HCT116 (cell line): Measurements from ENCODE around the gene TTL. TPM values are rescaled to one million over a fixed set of nuclear protein-coding genes. Genes with fewer than 3 reads are reported as not detected.

Experiments used
- ATAC-seq: fragments of 200-7000 bp; cut with Tn5 transposase; 2 replicates; pipeline ENCODE4 v1.9.1; 2020; ENCODE audit warnings: mild to moderate bottlenecking, moderate library complexity
- BruUV-seq: library from RNA; stranded (reverse); fragments of 400-500 nt; replicated peaks from 2 replicates; lab custom pipeline; 2021; lab: Mats Ljungman, UMichigan
- CTCF ChIA-PET: fragments of 300-600 bp; sonication (Branson Sonifier 250); formaldehyde crosslinking; loops from one replicate; lab custom pipeline; 2021; ENCODE audit warnings: antibody characterized with exemption; lab: Charles Lee
- POLR2A ChIA-PET: fragments of 300-600, 350-600 bp; sonication (Branson Sonifier 250); formaldehyde crosslinking; loops from one replicate; lab custom pipeline; 2021; ENCODE audit warnings: antibody characterized with exemption; lab: Charles Lee
- RAD21 ChIA-PET, 2 experiments: fragments of 300-600 bp; sonication (Branson Sonifier 250); formaldehyde crosslinking; loops; one replicate each; lab custom pipeline; 2023; ENCODE audit warnings: low total read pairs in 2 of 2; ENCODE audit not compliant: uncharacterized antibody in 2 of 2, unreplicated experiment in 2 of 2, low non-redundant PET in 1 of 2; lab: Charles Lee
- DNase-seq: peaks from one replicate; pipeline ENCODE4 v3.0.0-alpha.2; 2010; ENCODE audit warnings: low read depth, low spot score
- H2AFZ ChIP-seq: fragments of 200-600 bp; shearing (Covaris generic), sonication (generic); 2 replicates; pipeline ENCODE4 v1.6.1; 2017; ENCODE audit warnings: low read depth, mixed run types, mixed read lengths, antibody characterized with exemption, low read length; ENCODE audit not compliant: poor library complexity, severe bottlenecking
- H3K27ac ChIP-seq: 2 replicates; pipeline ENCODE4 v1.5.1; 2012; ENCODE audit warnings: low read depth, low read length
- H3K27me3 ChIP-seq: fragments of 200-600 bp; sonication (generic); 2 replicates; pipeline ENCODE4 v1.6.1; 2016; ENCODE audit warnings: mixed run types, low read length, mixed read lengths; ENCODE audit not compliant: insufficient read depth
- H3K36me3 ChIP-seq, 2 experiments: fragments of 200-500 bp in 1 of 2; fragments of 200-600 bp in 1 of 2; sonication (Bioruptor generic) in 1 of 2; sonication (generic) in 1 of 2; 2 replicates each; pipeline versions ENCODE4 v1.5.1 to v1.6.1; 2014 to 2016; ENCODE audit warnings: low read length in 2 of 2, inconsistent platforms in 1 of 2, mixed read lengths in 1 of 2, mixed run types in 1 of 2; ENCODE audit not compliant: insufficient read depth in 2 of 2, control insufficient read depth in 1 of 2
- H3K4me1 ChIP-seq, 2 experiments: fragments of 200-600 bp in 1 of 2; sonication (generic) in 1 of 2; 2 replicates each; pipeline versions ENCODE4 v1.5.1 to v1.6.1; 2012 to 2017; ENCODE audit warnings: low read length in 2 of 2, inconsistent platforms in 1 of 2, mild to moderate bottlenecking in 1 of 2, mixed read lengths in 1 of 2, mixed run types in 1 of 2, moderate library complexity in 1 of 2; ENCODE audit not compliant: insufficient read depth in 2 of 2, control insufficient read depth in 1 of 2
- H3K4me2 ChIP-seq: fragments of 200-600 bp; sonication (generic); 2 replicates; pipeline ENCODE4 v1.6.1; 2017; ENCODE audit warnings: mixed run types, low read length, mixed read lengths
- H3K4me3 ChIP-seq, 2 experiments: fragments of 200-600 bp in 1 of 2; sonication (generic) in 1 of 2; replicated peaks in 1 of 2; 2 replicates each; pipeline ENCODE4 v1.5.1; 2011 to 2016; ENCODE audit warnings: low read length in 2 of 2, control low read depth in 1 of 2, low read depth in 1 of 2, mild to moderate bottlenecking in 1 of 2, mixed read lengths in 1 of 2, mixed run types in 1 of 2
- H3K79me2 ChIP-seq: fragments of 200-600 bp; sonication (generic); 2 replicates; pipeline ENCODE4 v1.6.1; 2017; ENCODE audit warnings: mild to moderate bottlenecking, mixed run types, low read length, moderate library complexity, mixed read lengths; ENCODE audit not compliant: insufficient read depth
- H3K9ac ChIP-seq: fragments of 200-600 bp; sonication (generic); 2 replicates; pipeline ENCODE4 v1.6.1; 2016; ENCODE audit warnings: low read length, mixed read lengths
- H3K9me2 ChIP-seq: fragments of 200-600 bp; sonication (generic), shearing (Covaris generic); 2 replicates; pipeline ENCODE4 v1.6.1; 2017; ENCODE audit warnings: mixed run types, mild to moderate bottlenecking, moderate library complexity; ENCODE audit not compliant: insufficient read depth
- H3K9me3 ChIP-seq, 2 experiments: fragments of 200-500 bp in 1 of 2; fragments of 200-600 bp in 1 of 2; sonication (Bioruptor generic) in 1 of 2; sonication (generic) in 1 of 2; 2 replicates each; pipeline ENCODE4 v1.6.1; 2014 to 2017; ENCODE audit warnings: low read length in 2 of 2, mixed read lengths in 2 of 2, inconsistent platforms in 1 of 2, low read depth in 1 of 2, mild to moderate bottlenecking in 1 of 2, mixed run types in 1 of 2, moderate library complexity in 1 of 2; ENCODE audit not compliant: control insufficient read depth in 1 of 2, insufficient read depth in 1 of 2
- H4K20me1 ChIP-seq: fragments of 200-600 bp; sonication (generic), shearing (Covaris generic); 2 replicates; pipeline ENCODE4 v1.6.1; 2017; ENCODE audit warnings: mixed run types, mild to moderate bottlenecking, moderate library complexity; ENCODE audit not compliant: insufficient read depth
- EZH2 ChIP-seq: fragments of 200-600 bp; sonication (generic); IDR thresholded peaks from 2 replicates; pipeline ENCODE4 v1.6.1; 2017; ENCODE audit warnings: antibody characterized with exemption, mixed run types
- FOSL1 ChIP-seq: IDR thresholded peaks from 2 replicates; pipeline ENCODE4 v1.6.1; 2012; ENCODE audit warnings: low read depth
- RAD21 ChIP-seq: IDR thresholded peaks from 2 replicates; pipeline ENCODE4 v1.6.1; 2012; ENCODE audit warnings: low read depth, mild to moderate bottlenecking
- TCF7L2 ChIP-seq: IDR thresholded peaks from 2 replicates; pipeline ENCODE4 v1.7.0; 2011; ENCODE audit warnings: borderline replicate concordance, inconsistent platforms; ENCODE audit not compliant: insufficient read depth, insufficient read length; ENCODE audit errors: extremely low read depth
- intact Hi-C: fragments of 100-400 bp; cut with micrococcal nuclease; formaldehyde crosslinking; loops from 2 replicates; pipeline ENCODE4 v1.10.0; 2022
- total RNA-seq: library from RNA; stranded (reverse); gene quantifications from one replicate; pipeline ENCODE4 v1.2.1, GENCODE V29; 2021; ENCODE audit not compliant: unreplicated experiment
- TF ChIP-seq, protein P1 (sequence below): IDR thresholded peaks from 2 replicates; pipeline ENCODE4 v1.6.1; 2012; ENCODE audit warnings: low read depth

The TTL gene
- total RNA-seq, 1 experiment from 2014 or later: 58.7 TPM

DNA sequence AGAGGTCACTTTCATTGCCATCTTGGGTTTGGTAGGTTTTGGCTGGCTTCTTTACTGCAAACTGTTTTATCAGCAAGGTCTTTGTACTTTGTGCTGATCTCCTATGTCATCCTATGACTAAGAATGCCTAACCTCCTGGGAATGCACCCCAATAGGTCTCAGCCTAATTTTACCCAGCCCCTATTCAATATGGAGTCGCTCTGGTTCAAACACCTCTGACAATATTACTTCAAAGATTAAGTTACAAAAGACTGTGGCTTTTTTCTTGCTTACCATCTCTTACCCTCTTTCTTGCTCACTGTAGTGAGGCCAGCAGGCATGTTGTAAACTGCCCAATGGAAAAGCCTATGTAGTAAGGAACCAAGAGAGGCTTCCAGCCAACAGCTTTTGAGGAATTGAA is 30.6 kb upstream of the TTL start (continued):
- TF ChIP-seq, protein P1, sequence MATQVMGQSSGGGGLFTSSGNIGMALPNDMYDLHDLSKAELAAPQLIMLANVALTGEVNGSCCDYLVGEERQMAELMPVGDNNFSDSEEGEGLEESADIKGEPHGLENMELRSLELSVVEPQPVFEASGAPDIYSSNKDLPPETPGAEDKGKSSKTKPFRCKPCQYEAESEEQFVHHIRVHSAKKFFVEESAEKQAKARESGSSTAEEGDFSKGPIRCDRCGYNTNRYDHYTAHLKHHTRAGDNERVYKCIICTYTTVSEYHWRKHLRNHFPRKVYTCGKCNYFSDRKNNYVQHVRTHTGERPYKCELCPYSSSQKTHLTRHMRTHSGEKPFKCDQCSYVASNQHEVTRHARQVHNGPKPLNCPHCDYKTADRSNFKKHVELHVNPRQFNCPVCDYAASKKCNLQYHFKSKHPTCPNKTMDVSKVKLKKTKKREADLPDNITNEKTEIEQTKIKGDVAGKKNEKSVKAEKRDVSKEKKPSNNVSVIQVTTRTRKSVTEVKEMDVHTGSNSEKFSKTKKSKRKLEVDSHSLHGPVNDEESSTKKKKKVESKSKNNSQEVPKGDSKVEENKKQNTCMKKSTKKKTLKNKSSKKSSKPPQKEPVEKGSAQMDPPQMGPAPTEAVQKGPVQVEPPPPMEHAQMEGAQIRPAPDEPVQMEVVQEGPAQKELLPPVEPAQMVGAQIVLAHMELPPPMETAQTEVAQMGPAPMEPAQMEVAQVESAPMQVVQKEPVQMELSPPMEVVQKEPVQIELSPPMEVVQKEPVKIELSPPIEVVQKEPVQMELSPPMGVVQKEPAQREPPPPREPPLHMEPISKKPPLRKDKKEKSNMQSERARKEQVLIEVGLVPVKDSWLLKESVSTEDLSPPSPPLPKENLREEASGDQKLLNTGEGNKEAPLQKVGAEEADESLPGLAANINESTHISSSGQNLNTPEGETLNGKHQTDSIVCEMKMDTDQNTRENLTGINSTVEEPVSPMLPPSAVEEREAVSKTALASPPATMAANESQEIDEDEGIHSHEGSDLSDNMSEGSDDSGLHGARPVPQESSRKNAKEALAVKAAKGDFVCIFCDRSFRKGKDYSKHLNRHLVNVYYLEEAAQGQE: no peak
- TF ChIP-seq RAD21 (no peak), EZH2 (no peak)

DNA sequence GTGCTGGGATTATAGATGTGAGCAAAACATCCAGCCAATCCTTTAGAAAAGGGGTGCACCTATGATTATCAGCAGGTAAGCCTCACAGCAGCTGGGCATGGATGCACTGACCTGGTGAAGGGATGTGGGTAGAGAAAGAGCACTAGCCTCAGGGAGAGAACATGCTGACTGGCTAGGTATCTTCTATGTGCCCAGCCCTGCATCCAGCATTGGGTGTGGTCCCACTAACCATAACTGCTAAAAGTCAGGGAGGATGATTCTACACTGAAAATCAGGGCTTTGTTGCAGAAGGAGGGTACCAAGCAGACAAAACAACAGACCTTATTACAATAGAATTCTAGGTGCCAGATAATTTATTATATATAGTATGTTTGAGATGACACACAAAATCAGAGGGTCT is 27.4 kb upstream of the TTL start:
- no peaks in the 10 kb centered on the region for H3K27me3 ChIP-seq
- peaks cover 4 to 12% of the 10 kb centered on the region in 2 experiments; a peak in 1 of 4 replicates for H3K9me3 ChIP-seq
- no peaks in the 10 kb centered on the region for H3K4me1 ChIP-seq
- CTCF ChIA-PET: no interaction called here
- no peak for TF ChIP-seq TCF7L2
- TF ChIP-seq FOSL1: no peak
- TF ChIP-seq, all 23 proteins: peak for 0
- H3K36me3 ChIP-seq: no peaks in the 10 kb centered on the region
- POLR2A ChIA-PET: no interaction called here
- no peaks in the 10 kb centered on the region for H3K79me2 ChIP-seq
- no peak overlapping the region for H3K4me2 ChIP-seq
- intact Hi-C loops: no loop called here
- H3K4me3 ChIP-seq: no peak overlapping the region
- H3K9me2 ChIP-seq: no peaks in the 10 kb centered on the region
- H4K20me1 ChIP-seq: no peaks in the 10 kb centered on the region
- BruUV-seq: no TSS peak
- no peak overlapping the region for H2AFZ ChIP-seq
- RAD21 ChIA-PET: no interaction called here
- ATAC-seq (no peak), DNase-seq (no peak)
- H3K27ac ChIP-seq: no peak overlapping the region
- H3K9ac ChIP-seq: no peak overlapping the region
